SIG-M5 treated with dmso at 0.1 percent for 504 hours (cell line): Measurements from ENCODE around the gene KCNJ18.
"Not testable (repeated sequence)": the region's sequence is repeated elsewhere in the genome, so short reads cannot be mapped to it uniquely, and the experiment has no call there.

Experiments
- DNase-seq: peaks from one replicate; lab custom pipeline; 2025; ENCODE audit not compliant: unreplicated experiment; lab: John Stamatoyannopoulos, UW

KCNJ18 gene

DNA sequence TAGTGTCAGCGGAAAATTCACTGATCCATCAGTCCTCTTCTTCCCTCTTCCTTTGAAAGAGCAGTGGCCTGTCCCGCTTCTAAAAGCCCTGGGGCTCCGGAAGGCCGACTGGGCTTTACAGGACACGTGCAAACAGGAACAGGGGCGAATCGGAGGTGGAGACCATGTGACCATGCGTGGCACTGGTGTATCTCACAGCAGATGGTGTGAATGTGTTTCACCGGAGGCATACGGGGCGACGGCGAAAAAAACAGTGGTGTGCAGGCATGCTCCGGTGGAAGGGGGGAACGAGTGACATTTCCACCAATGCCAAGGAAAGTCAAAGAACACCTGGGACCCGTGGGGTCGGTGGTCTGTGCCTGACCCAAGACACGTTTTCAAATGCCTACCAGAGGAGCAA lies 8.4 kb upstream of the KCNJ18 start:
- DNase-seq: not testable (repeated sequence)

DNA sequence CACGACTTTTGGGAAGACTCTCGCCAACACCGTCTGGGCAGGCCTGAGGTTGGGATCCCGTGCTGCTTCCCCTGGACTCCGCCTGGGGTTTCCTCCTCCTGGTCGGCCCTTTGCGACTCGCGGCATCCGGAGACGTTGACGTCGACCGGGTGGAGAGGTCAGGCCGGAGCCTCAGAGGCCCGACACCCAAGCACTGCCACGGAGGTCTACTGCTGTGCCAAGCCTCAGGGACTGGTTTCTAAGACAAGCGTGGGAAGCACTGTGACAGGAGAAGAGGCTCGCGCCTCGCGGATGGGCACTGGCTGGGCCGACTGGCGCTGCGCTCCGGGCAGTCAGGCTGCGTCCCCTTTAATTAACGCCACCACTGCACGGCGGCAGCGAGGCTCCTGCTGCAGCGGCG lies 7.9 kb upstream of the KCNJ18 start:
- not testable (repeated sequence) for DNase-seq

DNA sequence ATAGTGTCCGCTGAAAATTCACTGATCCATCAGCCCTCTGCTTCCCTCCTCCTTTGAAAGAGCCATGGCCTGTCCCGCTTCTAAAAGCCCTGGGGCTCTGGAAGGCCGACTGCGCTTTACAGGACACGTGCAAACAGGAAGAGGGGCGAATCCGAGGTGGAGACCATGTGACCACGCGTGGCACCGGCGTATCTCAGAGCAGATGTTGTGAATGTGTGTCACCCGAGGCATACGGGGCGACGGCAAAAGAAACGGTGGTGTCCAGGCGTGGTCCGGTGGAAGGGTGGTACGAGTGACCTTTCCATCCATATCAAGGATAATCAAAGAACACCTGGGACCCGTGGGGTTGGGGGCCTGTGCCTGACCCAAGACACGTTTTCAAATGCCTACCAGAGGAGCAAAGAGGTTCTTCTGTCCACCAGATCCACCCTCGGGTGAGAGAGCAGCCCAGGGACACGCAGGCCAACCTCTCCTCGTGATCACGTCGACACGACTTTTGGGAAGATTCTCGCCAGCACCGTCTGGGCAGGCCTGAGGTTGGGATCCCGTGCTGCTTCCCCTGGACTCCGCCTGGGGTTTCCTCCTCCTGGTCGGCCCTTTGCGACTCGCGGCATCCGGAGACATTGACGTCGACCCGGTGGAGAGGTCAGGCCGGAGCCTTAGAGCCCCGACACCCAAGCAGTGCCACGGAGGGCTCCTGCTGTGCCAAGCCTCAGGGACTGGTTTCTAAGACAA lies 7.1 kb upstream of the KCNJ18 start:
- not testable (repeated sequence) for DNase-seq

DNA sequence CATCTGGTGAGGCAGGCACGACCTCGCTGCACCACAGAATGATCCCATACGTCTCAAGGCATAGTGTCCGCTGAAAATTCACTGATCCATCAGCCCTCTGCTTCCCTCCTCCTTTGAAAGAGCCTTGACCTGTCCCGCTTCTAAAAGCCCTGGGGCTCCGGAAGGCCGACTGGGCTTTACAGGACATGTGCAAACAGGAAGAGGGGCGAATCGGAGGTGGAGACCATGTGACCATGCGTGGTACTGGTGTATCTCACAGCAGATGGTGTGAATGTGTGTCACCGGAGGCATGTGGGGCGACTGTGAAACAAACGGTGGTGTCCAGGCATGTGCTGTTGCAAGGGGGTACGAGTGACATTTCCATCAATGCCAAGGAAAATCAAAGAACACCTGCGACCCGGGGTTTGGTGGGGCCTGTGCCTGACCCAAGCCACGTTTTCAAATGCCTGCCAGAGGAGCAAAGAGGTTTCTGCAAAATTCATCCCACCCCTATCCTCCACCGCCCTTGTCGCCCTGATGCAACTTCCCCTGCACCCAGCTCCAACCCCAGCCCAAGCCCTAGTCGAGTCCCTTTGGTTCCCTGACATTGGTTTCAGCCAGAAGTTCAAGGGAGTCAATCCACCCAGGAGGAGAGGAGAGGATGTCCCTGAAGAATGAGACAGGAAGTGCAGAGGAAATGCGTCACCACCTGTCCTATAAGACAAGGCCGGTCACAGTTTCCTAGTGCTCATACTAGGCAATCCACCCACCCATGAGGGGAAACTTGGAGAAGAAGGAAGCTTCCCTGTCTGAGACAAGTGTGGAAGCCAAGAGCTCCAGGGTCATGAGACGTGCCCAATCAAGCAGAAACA lies 5.9 kb upstream of the KCNJ18 start:
- no peak for DNase-seq

DNA sequence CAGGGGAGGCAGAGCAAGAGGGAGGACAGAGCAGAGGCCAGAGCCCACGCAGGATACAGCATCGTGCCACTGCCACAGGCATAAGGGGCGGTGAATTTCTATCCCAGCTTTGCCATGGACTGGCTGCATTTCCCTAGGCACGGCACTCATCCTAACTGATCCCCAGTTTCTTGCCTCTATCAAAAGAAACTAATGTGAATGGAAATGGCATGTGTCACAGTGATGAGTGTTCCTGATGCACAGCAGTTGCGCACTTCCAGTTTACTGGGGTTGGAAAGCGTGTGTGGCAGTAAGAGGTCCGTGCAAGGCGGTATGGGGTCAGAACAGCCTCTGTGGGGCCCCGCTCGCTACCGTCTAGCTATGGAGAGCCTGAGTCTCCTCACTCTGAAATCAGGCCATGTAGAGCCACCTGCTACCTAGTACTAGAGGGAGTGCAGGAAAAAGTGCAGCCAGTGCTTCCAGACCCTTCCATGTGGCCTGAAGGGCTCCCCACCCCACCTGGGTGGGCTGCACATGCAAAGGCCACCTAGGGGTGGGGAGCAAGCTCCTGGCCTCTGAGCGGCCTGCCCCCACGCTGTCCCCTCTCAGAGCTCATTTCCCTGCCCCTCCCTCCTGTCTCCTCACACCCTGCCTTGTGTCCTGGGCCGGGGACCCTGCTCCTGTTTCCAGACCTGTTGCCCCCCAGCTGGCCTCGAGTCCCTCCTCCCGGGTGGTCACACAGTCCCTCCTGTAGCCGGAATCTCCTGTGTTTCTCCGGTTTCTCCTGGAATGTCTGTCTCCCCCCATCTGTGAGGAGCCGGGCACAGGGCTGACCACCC lies 5.0 kb upstream of the KCNJ18 start:
- no peak for DNase-seq

DNA sequence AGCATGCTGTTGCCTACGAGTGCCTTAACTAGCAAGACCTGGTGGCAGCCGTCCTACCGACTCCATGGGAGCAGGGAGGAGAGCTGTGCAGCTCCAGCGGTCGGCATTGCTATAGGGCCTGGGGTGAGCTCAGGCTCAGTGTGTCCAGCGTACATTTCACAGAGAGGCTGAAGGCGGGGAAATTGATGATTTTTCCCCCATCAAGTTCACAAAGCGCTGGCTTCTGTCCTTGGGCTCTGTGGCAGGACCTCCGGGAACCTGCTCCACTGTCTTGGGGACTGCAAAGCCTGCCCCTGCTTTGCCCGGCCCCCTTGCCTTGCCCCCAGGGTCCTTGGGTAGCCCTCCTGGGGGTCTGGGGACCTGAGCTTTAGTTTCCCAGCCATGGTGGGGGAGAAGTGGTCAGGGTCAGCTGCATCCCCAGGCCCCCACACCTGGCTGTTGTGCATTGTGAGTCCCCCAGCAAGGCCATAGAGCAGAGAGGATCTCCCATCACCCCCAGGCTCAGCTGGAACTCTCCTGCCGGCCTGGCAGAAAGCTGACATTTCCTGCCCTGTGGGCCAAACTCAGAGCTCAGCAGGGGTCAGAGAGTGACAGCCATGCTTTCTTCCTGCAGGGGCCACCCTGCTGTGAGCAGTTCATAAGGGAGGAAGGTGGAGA lies 3.9 kb upstream of the KCNJ18 start:
- DNase-seq: no peak

DNA sequence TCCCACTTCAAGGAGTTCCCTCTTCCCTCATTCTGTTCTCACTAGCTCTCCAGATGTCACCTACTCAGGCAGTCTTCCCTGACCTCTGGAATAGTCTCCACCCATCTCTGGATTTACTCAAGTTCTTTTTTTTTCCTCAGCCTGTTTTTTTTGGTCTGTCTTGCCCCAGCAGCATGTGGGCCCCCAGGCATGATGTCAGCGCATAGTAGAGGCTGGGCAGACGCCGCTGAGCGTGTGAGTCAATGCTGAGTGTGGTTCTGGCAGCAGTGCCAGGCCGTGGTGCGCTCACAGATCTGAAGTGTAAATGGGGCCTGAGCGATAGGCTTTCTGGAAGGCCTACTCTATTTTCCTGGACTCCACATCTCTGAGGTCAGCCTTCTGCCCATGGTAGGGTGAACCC lies 2.7 kb upstream of the KCNJ18 start:
- DNase-seq: no peak

DNA sequence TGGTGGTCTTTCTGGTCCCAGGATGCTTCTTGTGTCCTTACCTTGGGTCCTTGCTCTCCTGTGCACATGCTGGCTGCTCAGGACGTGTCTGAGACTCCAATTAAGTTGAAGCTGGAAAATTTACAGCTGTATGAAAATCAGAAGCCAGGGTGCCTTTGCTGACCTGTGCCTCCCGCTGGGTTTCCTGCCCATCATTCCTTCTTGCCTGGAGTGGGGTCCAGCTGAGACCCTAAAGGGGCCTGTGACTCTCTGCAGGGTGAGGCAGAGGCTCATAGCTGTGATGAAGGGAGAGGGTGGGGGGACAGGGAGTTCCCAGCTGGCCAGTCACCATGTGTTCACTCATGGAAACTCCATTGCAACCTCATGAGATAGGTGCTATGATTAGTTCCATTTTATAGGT lies 1.5 kb upstream of the KCNJ18 start:
- not testable (repeated sequence) for DNase-seq

DNA sequence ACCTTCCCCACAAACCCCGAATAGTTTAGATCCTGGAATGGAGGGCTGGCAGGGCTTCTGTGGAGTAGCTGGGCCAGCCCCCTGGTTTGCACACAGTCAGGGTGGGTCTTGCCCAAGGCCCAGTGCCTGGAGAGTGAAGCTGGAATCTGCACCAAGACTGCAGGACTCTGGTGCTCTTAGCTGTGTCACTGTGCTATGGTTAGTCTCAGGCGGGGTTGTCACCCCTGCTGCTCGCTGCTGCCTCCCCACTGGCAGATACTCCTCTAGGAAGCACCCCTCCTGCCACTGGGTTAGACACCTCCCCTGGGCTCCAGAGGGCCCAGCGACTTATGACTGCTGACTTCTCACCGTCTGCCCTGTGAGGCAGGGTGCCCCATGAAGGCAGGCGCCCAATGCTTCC lies 842 bp upstream of the KCNJ18 start:
- not testable (repeated sequence) for DNase-seq

DNA sequence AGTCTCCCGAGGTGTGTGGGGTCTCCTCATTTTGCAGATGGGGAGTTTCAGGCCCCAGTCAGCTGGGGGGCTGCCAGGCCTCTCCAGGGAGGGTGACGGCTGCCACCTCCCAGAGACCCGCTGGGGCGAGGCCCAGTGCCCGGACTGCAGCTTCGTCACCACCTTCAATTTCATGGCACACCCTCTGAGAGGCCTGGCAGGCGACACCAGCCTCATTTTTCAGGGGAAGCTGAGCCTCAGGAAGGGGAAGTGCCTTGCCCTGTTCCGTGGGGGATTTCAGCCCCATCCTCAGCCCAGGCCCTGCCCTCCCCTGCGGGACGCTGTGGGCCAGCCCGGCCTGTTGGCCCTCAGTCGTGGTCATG lies 362 bp downstream of the KCNJ18 start:
- not testable (repeated sequence) for DNase-seq

DNA sequence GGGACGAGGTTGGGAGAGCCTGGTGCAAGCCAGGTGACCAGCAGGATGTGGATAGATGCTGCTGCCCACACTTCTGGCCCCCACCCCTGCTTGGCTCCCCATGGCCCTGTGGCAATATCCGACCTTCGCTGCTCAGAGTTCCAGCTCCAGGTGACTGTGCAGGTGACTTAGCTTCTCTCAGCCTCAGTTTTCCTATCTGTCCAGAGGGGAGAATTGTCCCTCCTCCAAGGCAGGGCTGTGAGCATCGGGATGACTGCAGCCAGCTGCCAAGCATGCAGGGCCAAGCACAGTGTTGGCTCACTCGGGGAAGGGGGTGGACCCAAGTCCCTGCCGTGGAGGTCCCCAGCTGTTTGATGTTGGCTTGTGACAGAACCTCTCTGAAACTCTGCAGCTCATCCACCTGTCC lies 1.1 kb downstream of the KCNJ18 start:
- not testable (repeated sequence) for DNase-seq

DNA sequence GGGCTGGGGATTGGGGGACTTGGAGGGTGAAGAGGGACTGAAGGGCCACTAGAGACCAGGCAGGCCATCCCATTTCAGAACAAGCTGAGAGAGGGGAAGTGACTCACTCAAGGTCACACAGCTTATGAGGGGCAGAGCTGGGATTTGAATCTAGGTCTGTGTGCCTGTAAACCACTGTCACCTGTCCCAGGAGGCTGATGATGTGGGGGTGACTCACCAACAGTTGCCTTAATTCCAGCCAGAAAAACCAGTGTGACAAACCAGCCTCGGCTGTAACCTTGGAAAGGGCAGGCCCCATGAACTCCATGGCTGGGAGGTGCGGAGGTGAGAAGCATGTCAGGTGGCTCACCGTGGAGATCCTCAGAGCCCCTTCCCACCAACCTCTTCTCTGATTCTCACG lies 1.6 kb downstream of the KCNJ18 start:
- DNase-seq: not testable (repeated sequence)

DNA sequence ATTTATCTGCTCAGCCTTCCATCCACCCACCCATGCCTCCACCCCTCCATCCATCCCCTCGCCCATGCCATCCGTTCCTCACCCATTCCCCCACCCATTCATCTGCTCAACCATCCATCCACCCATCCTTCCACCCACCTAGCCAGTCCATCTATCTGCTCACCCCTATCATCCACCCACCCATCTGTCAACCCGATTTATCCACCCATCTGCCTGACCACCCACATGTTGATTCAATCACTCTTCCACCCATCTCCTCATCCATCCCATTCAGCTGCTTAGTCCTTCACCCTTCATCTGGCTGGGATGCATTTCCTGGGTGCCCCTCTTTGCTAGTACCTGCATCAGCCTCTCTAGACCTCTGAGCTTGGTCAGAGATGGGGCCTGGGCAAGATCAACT lies 3.9 kb downstream of the KCNJ18 start:
- not testable (repeated sequence) for DNase-seq

DNA sequence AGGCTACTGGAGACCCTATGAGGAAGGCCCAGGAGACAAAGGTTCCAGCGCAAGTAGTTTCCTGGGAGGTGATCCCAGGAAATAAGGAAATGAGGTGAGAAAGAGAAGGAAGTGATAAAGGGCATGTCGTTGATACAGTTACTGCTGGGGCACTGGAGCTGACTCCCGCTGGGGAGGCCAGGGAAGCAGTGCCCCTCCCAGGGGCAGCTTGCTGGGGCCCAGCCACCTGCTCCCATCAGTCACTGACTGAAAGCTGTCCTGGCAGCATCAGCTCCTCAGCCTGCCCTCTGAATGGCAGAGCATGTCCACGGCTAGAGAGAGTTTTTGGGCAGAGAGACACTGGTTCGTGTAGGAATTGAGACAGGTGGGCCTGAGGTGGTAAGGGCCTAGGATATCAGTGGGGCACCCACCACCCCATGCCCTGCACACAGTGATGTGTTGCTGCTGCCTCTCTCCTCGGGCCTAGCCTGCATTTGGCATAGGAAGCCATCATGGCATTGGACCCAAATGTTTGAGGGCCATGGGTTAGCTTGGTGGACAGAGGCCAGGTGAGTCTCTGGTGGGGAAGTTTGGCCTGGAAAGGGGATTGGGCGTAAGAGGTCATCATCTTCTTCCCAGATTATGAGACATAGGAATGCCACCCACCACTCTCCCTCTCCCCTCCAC lies 4.7 kb downstream of the KCNJ18 start:
- not testable (repeated sequence) for DNase-seq

DNA sequence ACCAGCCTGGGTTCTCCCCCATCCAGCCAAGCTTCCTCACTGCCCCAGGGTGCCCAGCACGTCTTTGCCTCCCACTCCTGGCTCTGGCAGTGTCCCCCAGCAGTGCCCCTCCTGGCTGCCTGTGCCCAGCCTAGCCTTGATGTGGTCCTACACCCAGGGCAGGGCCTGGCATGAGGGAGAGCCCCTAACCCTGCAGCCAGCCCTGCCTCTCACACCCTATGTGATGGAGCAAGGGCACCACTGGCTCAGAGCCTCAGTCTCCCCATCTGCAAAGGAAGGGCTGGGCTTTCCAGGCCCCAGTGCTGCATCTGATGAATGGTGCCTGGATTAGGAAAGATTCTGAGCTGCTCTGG lies 5.2 kb downstream of the KCNJ18 start:
- DNase-seq: not testable (repeated sequence)

DNA sequence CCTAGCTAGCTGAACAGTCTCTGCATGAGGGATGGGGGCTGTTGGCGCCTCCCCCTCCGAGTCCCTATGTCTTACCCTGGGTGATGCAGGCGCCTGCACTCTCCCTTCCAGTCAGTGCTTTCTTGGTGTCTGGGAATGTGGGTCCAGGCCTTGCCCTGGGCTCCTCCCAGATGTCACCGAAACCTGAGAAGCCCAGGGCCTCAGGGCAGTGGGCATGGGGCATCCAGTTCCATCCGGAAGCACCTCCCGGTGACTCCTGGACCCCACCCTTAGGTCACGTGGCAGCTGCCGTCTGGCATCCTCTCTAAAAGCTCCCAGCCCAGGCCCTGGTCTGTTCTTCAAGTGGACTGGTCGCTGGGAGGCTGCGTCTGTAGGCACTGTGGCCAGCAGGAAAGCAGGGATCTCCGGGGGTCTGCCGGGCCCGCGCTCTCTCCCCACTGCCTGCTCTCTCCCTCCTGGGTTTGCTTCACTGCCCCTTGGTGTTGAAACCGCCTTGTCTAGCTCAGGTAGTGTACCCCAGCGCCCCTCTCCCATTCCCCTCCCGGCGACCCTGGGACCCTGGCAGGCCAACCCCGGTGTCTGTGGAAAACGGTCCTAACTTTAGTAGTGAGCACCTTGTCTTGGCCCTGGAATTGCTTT lies 6.2 kb downstream of the KCNJ18 start:
- not testable (repeated sequence) for DNase-seq

DNA sequence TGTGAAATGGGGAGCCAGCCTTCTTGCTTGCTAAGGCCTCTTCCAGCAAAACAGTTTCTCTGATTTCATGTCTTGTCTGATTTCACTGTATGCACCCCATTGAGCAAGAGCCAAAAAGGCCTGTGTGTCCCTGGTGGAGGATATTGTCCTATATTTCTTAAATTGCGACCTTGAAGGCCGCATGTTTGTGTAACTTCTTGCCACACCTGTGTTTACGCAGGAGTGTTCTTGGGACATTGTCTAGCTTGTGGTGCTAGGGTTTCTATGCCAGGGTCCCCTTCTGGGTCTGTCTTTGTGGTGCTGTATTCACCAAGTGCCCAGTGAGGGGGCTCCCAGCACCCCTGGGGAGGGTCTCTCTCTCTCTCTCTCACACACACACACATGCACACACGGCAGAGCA lies 6.8 kb downstream of the KCNJ18 start:
- not testable (repeated sequence) for DNase-seq

DNA sequence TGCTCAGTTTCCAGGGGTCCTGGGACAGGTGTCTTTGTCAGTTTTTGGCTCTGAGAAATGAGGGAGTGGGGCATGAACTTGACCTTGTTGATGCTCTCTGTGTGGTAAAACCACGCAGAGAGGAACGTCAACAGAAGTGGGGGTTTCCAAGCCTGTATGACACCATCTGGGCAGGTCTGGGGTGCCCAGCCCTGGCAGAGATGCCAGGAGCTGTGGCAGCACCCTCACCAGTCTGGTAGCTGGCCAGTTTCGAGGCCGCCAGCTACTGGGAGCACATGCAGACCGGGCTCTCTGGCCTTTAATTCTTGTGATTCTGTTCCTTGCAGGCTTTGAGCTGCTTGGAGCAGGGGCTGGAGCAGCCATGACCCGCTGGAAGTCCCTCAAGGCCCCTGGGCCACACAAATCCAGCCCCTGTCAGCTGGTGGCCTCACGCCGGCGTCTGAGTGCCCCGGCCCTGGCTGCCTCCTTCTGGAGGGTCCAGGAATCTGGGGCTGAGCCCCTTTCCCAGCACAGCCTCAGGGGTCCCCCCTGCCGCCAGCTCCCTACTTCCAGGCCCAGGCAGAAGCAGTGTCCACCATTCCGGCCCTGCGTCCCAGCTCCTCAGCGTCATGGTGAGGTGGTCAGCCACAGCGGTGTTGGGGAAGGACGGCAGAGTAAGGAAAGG lies 7.4 kb downstream of the KCNJ18 start:
- DNase-seq: not testable (repeated sequence)

DNA sequence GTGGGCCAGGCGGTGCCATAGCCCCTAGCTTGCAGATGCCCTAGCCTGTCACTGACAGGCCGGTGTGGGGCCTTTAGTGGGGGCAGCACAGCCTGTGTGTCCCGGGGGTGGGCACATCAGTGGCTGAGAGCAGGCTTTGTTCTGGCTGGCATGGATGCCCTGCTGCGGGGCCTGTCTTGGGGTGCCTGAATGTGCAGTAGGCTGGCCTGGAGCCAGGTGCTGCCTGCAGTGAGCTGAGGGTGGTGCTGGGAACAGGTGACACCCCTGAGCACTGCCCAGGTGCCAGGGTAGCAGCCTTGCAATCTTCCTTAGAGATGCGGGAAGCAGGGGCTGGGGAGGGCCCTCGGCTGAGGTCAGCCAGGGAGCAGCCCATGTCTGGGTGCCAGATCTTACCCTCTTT lies 8.8 kb downstream of the KCNJ18 start:
- not testable (repeated sequence) for DNase-seq
